HG03064 (cell line): Measurements from ENCODE around the gene DLG5.

Experiments used
- ATAC-seq: cut with Tn5 transposase; IDR thresholded peaks from one replicate; pipeline ENCODE4 v1.9.1; 2021; ENCODE audit warnings: low read depth; ENCODE audit not compliant: unreplicated experiment

The DLG5 gene

GRCh38 chr10:77872947-77873535, 53.5 kb downstream of the DLG5 start:
- ATAC-seq = no peak

GRCh38 chr10:77872151-77872946, 54.2 kb downstream of the DLG5 start:
- ATAC-seq = no peak

- no peak for ATAC-seq
Measured at GRCh38 chr10:77869626-77870420, 56.7 kb downstream of the DLG5 start.

DNA sequence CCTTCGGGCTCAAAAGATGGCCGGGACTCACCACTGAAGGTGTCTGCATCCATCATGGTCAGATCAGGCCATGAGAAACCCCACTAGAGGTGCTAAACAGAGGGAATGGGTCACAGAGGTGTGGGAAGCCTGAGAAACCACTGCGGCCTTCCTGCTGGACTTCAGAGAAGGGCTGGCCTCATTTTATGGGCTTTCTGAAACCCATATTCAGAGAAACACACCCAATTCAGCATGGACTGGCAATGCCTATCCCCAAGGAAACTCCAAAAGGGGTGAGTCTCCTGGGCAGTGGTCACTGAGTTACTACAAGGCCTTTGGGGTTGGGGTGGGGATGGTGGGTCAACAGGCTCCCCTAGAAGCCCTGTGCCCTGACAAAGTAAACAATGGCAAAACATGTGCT, 58.0 kb downstream of the DLG5 start:
- no peak for ATAC-seq

DNA sequence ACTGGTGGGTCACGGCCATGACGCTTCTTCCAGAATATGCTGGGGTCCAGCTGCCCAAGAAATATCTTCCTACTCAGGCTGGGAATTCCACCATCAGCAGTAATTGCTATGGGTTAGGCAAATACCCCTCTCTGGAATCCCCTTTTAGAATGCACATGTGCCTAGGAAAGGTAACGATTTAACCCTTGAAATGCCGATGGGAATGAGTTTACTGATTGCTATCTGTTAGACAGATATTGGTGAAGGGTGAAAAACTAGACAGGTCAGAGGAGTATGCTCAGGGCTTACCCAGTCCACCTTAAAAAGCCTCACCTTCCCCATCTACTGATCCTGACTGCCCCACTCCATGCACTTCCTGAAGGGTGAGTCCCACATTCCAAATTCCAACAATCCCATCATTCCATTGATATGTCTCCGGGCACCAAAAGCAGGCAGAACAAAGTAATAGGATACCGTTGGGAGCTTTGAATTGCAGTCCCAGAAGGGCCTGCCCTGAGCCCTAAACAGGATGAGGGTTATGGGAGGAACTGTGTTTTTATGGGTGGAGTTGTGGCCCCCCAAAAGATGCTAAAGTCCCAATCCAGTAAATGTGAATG, 59.3 kb downstream of the DLG5 start:
- ATAC-seq = no peak

GRCh38 chr10:77866598-77866997, 60.0 kb downstream of the DLG5 start:
- no peak for ATAC-seq

- ATAC-seq = no peak
Measured at GRCh38 chr10:77865580-77866324, 60.8 kb downstream of the DLG5 start.

GRCh38 chr10:77864151-77864851, 62.3 kb downstream of the DLG5 start:
- ATAC-seq = no peak

- no peak for ATAC-seq
Measured at GRCh38 chr10:77863446-77863845, 63.1 kb downstream of the DLG5 start.

GRCh38 chr10:77862595-77862994, 64.0 kb downstream of the DLG5 start:
- ATAC-seq = no peak

- ATAC-seq = no peak
Measured at GRCh38 chr10:77861366-77861765, 65.2 kb downstream of the DLG5 start.

DNA sequence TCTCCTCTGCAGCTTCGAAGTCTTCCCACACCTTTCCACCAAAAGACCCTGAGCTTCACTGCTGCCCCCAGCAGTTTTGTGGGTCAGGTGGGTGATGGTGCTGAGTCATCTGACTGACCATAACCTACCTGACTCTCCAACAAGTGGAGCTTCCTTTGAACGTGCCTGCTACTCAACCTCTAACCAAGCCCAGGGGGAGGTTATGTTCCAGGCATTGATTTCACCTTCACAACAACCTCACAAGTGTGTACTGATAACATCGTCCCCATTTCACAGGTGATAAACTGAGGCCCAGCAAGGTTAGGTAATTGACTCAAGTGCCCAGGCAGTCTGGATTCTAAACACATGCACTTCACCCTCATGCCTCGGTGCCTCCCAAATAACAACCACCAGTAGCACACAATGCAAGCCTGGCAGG, 66.7 kb downstream of the DLG5 start:
- ATAC-seq = no peak

- ATAC-seq = no peak
Measured at GRCh38 chr10:77859200-77859864, 67.2 kb downstream of the DLG5 start.

DNA sequence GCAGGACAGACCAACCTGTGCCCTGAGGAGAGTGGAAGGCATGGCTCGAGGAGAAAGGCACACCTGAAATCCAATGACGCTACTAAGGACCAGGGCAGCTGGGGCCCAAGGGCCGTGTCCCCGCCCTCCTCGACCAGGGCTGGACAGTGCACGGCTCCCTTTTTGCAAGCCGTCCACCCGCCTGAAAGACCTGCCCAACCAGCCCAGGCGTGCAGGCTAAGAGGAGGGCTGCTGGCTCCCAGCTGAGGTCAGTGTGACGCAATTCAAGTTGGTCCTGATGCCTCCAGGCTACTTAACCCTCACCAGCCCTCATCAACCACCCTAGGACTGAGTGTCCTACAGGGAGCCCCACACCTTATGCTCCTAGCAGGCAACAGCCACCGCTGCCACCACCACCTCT, 69.3 kb downstream of the DLG5 start:
- ATAC-seq = no peak

DNA sequence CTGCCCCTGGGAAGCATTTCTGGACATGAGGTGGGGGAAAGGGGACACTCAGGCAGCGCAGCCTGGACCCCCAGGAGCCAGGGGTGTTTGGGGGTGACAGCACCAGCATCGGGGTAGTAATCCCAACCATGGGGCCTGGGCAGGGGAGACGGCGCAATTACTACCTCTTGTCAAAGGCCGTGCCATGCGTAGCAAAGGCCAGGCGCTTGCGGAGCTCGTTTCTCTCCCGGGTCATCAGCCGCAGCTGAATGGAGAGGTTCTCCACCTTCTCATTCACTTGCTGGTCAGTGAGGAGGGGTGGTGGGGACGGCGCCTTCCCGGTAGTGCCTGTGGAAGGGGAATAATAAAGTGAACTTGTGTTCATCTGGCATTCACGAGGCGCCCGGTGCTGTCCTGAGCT, 70.0 kb downstream of the DLG5 start:
- no peak for ATAC-seq

GRCh38 chr10:77855404-77856155, 71.0 kb downstream of the DLG5 start:
- no peak for ATAC-seq

DNA sequence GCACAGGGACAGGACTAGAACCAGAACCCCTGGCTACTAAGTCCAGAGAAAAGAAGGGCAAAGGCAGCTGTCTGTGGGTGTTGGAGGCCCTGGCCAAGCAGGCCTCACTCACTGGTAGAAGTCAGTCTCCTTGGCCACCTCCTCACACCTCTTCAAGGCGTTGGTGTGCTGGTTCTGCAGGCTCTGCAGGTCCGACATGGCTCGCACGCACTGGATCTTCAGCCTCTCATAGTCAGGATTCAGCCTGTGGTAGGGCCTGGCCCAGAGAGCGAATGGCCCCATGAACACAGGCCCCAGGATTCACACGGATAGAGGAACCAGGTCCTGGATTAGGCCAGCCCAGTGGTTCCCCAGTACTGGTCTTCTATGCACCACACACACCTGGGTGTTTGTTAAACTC, 72.4 kb downstream of the DLG5 start:
- no peak for ATAC-seq

DNA sequence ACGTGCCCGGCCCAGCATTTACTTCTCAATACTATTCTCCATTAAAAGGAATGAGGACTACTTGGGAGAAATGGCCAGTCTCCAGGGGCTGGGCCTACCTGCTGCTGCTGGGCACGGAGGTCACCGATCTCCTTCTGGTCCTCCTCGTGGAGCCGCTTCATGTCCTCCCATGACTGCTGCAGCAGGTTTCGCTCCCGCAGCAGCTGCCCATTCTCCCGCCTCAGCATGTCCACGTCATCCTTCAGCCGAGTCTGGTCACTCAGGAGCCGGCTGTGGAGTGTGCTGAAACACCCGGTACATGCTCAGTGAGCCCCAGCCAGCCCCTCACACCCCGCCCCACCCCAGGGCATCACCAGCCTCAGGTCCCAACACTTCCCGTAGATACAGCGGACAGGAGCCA, 73.3 kb downstream of the DLG5 start:
- no peak for ATAC-seq
